ENCODE measurements around the gene LPP.

DNA sequence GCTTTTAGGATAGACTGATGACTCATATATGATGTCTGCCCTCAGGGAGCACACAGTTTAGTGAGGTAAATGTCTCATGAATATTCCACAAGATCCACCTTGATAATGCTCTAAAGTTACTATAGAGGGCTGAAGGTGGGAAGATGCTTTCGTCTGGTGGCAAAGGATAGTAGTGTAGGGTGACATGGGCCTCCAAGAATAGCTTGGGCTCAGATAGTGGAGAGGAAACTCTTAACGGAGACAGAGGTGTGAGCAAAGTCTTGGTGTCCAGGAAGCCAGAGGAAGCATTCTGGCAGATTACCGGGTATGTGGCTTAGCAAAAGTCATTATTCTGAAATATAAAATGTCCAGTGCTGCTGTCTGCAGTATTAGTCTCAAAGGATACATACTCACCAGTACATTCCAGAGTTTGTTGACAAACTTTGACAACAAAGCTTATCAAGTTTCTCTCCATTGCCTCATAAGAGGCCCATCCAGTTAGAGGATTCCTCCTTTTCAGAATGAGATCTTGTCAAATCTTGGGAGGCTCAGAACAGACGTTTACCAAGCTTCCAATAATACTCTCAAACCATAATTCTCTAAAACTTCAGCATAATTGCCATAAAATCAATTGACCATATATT, 316.7 kb downstream of the LPP start:
- TF ChIP-seq POLR2A (IDR thresholded peaks at IDR 0.05; ENCODE audit: low read depth, low read length) (no peak), TAF1 (IDR thresholded peaks at IDR 0.05; ENCODE audit: borderline replicate concordance, low read depth, low read length) (no peak)
